DND-41 (cell line): ENCODE measurements around the gene PFDN1.

Source experiments
- ATAC-seq: fragments of 200-7000 bp; cut with Tn5 transposase; 3 replicates; pipeline ENCODE4 v1.9.1; 2021; ENCODE audit warnings: low read depth; ENCODE audit not compliant: insufficient read depth
- DNase-seq: peaks from one replicate; pipeline ENCODE4 v3.0.0-alpha.2; 2020
- H2AFZ ChIP-seq: 2 replicates; pipeline ENCODE4 v1.6.0; 2012; ENCODE audit warnings: low read depth, low read length
- H3K27ac ChIP-seq: 2 replicates; pipeline ENCODE4 v1.5.1; 2012; ENCODE audit warnings: low read length, inconsistent platforms
- H3K27me3 ChIP-seq: fragments of 200-600 bp; sonication (generic); 2 replicates; pipeline ENCODE4 v1.6.0; 2012; ENCODE audit warnings: low read length, mild to moderate bottlenecking, inconsistent platforms; ENCODE audit not compliant: insufficient read depth, poor library complexity
- H3K36me3 ChIP-seq: 2 replicates; pipeline ENCODE4 v1.5.1; 2012; ENCODE audit warnings: low read length, inconsistent platforms; ENCODE audit not compliant: insufficient read depth
- H3K4me1 ChIP-seq: 2 replicates; pipeline ENCODE4 v1.5.1; 2012; ENCODE audit warnings: mild to moderate bottlenecking, low read length; ENCODE audit not compliant: insufficient read depth
- H3K4me2 ChIP-seq: 2 replicates; pipeline ENCODE4 v1.6.0; 2012; ENCODE audit warnings: mild to moderate bottlenecking, moderate library complexity, low read length, inconsistent platforms; ENCODE audit not compliant: insufficient read depth
- H3K4me3 ChIP-seq, 2 experiments: fragments of 200-600 bp in 1 of 2; shearing (Covaris generic) in 1 of 2; 2 replicates each; pipeline ENCODE4 v1.5.1; 2012 to 2016; ENCODE audit warnings: inconsistent platforms in 2 of 2, low read length in 2 of 2, mild to moderate bottlenecking in 2 of 2, low read depth in 1 of 2, moderate library complexity in 1 of 2
- H3K79me2 ChIP-seq: 2 replicates; pipeline ENCODE4 v1.6.0; 2012; ENCODE audit warnings: low read length, inconsistent platforms; ENCODE audit not compliant: insufficient read depth
- H3K9ac ChIP-seq: 2 replicates; pipeline ENCODE4 v1.6.0; 2012; ENCODE audit warnings: low read depth, mild to moderate bottlenecking, inconsistent platforms, low read length, moderate library complexity
- H3K9me3 ChIP-seq: 2 replicates; pipeline ENCODE4 v1.5.1; 2012; ENCODE audit warnings: low read length, moderate library complexity, mild to moderate bottlenecking, inconsistent platforms; ENCODE audit not compliant: insufficient read depth, severe bottlenecking
- H4K20me1 ChIP-seq: 2 replicates; pipeline ENCODE4 v1.6.0; 2012; ENCODE audit warnings: low read length; ENCODE audit not compliant: insufficient read depth
- CTCF ChIP-seq: IDR thresholded peaks from 2 replicates; pipeline ENCODE4 v1.5.1; 2012; ENCODE audit warnings: borderline replicate concordance, low read length, moderate library complexity, mild to moderate bottlenecking; ENCODE audit not compliant: poor library complexity, severe bottlenecking; ENCODE audit errors: extremely low read depth
- EZH2 ChIP-seq: IDR thresholded peaks from 3 replicates; pipeline ENCODE4 v1.6.1; 2012; ENCODE audit warnings: borderline replicate concordance, low read depth, mild to moderate bottlenecking, moderate library complexity, low read length, inconsistent platforms; ENCODE audit not compliant: severe bottlenecking

The PFDN1 gene

GRCh38 chr5:140339636-140340035 lies 36.7 kb upstream of the PFDN1 start:
- Histone ChIP-seq H4K20me1 (no peaks in the 10 kb centered on the region), H3K36me3 (no peaks in the 10 kb centered on the region), H3K4me2 (no peak overlapping the region), H3K4me1 (peaks cover 29% of the 10 kb centered on the region), H3K9ac (no peak overlapping the region), H3K27me3 (no peaks in the 10 kb centered on the region), H3K4me3 (no peak overlapping the region), H3K27ac (no peak overlapping the region), H3K9me3 (no peaks in the 10 kb centered on the region), H2AFZ (no peak overlapping the region), H3K79me2 (no peaks in the 10 kb centered on the region)
- no peak for TF ChIP-seq CTCF
- TF ChIP-seq EZH2, result no peak
- no peak for ATAC-seq
- DNase-seq, result no peak

- no peak for DNase-seq
- Histone ChIP-seq H3K9ac (no peak overlapping the region), H3K4me3 (no peak overlapping the region), H2AFZ (no peak overlapping the region), H3K36me3 (no peaks in the 10 kb centered on the region), H3K4me2 (no peak overlapping the region), H3K79me2 (no peaks in the 10 kb centered on the region), H4K20me1 (no peaks in the 10 kb centered on the region), H3K27me3 (no peaks in the 10 kb centered on the region), H3K27ac (no peak overlapping the region), H3K9me3 (no peaks in the 10 kb centered on the region), H3K4me1 (peaks cover 29% of the 10 kb centered on the region)
- no peak for ATAC-seq
- TF ChIP-seq CTCF (no peak), EZH2 (no peak)
Observed at GRCh38 chr5:140338908-140339307, 36.0 kb upstream of the PFDN1 start.

- H3K9me3 ChIP-seq, result no peaks in the 10 kb centered on the region
- no peak overlapping the region for H3K4me3 ChIP-seq
- no peaks in the 10 kb centered on the region for H3K36me3 ChIP-seq
- DNase-seq (no peak), ATAC-seq (no peak)
- H4K20me1 ChIP-seq, result no peaks in the 10 kb centered on the region
- no peak overlapping the region for H3K9ac ChIP-seq
- no peak overlapping the region for H2AFZ ChIP-seq
- H3K4me2 ChIP-seq, result no peak overlapping the region
- peaks cover 26% of the 10 kb centered on the region for H3K4me1 ChIP-seq
- H3K79me2 ChIP-seq, result no peaks in the 10 kb centered on the region
- H3K27ac ChIP-seq, result no peak overlapping the region
- H3K27me3 ChIP-seq, result no peaks in the 10 kb centered on the region
- TF ChIP-seq CTCF (no peak), EZH2 (no peak)
Observed at GRCh38 chr5:140338336-140338735, 35.4 kb upstream of the PFDN1 start.

GRCh38 chr5:140337880-140338279 lies 35.0 kb upstream of the PFDN1 start:
- DNase-seq, result no peak
- ATAC-seq, result no peak
- H3K27me3 ChIP-seq, result no peaks in the 10 kb centered on the region
- no peaks in the 10 kb centered on the region for H4K20me1 ChIP-seq
- TF ChIP-seq EZH2, result no peak
- TF ChIP-seq CTCF, result no peak
- no peak overlapping the region for H3K4me2 ChIP-seq
- no peaks in the 10 kb centered on the region for H3K79me2 ChIP-seq
- H2AFZ ChIP-seq, result no peak overlapping the region
- no peaks in the 10 kb centered on the region for H3K9me3 ChIP-seq
- no peak overlapping the region for H3K27ac ChIP-seq
- no peak overlapping the region for H3K9ac ChIP-seq
- peaks cover 22% of the 10 kb centered on the region for H3K4me1 ChIP-seq
- no peaks in the 10 kb centered on the region for H3K36me3 ChIP-seq
- no peak overlapping the region for H3K4me3 ChIP-seq
